WTC11 (cell line): ENCODE measurements around the gene ACO1. TPM values are rescaled to one million over a fixed set of nuclear protein-coding genes. Genes with fewer than 3 reads are reported as not detected.

Experiments
- ATAC-seq: fragments of 200-7000 bp; cut with Tn5 transposase; 2 replicates; pipeline ENCODE4 v1.10.0; 2021; ENCODE audit warnings: mild to moderate bottlenecking, moderate library complexity
- CTCF ChIA-PET: fragments of 300-600 bp; sonication (Branson Sonifier 250); formaldehyde crosslinking; loops from one replicate; lab custom pipeline; 2021; ENCODE audit warnings: antibody characterized with exemption; lab: Charles Lee
- POLR2A ChIA-PET: fragments of 350-600 bp; sonication (Branson Sonifier 250); formaldehyde crosslinking; loops from one replicate; lab custom pipeline; 2021; ENCODE audit warnings: antibody characterized with exemption; lab: Charles Lee
- DNase-seq: peaks from one replicate; pipeline ENCODE4 v3.0.0; 2021; ENCODE audit warnings: low spot score
- H3K27ac Mint-ChIP-seq: 2 replicates; pipeline ENCODE4 v1.8.0; 2021; ENCODE audit warnings: mixed read lengths
- H3K27me3 Mint-ChIP-seq: 2 replicates; pipeline ENCODE4 v1.8.0; 2021; ENCODE audit warnings: low read depth, mild to moderate bottlenecking, moderate library complexity, mixed read lengths
- H3K36me3 Mint-ChIP-seq: 2 replicates; pipeline ENCODE4 v1.8.0; 2021; ENCODE audit warnings: mixed read lengths
- H3K4me1 Mint-ChIP-seq: 2 replicates; pipeline ENCODE4 v1.8.0; 2022; ENCODE audit warnings: mixed read lengths
- H3K4me3 Mint-ChIP-seq: 2 replicates; pipeline ENCODE4 v1.8.0; 2021; ENCODE audit warnings: mild to moderate bottlenecking, moderate library complexity, mixed read lengths
- H3K9me3 Mint-ChIP-seq: 2 replicates; pipeline ENCODE4 v1.8.0; 2021; ENCODE audit warnings: mixed read lengths
- ATF1 ChIP-seq: sonication (generic); formaldehyde crosslinking; IDR thresholded peaks from 2 replicates; pipeline ENCODE4 v1.8.1; 2023; ENCODE audit warnings: mild to moderate bottlenecking, moderate library complexity, missing genetic modification reagents
- CBFB ChIP-seq: sonication (generic); formaldehyde crosslinking; IDR thresholded peaks from 2 replicates; pipeline ENCODE4 v1.8.1; 2022; ENCODE audit warnings: mild to moderate bottlenecking, low read depth, missing genetic modification reagents
- CREB1 ChIP-seq: sonication (generic); formaldehyde crosslinking; IDR thresholded peaks from 2 replicates; pipeline ENCODE4 v1.8.0; 2023; ENCODE audit warnings: mild to moderate bottlenecking, missing genetic modification reagents
- ELF4 ChIP-seq: sonication (generic); formaldehyde crosslinking; IDR thresholded peaks from 2 replicates; pipeline ENCODE4 v1.8.1; 2022; ENCODE audit warnings: low read depth, mild to moderate bottlenecking, moderate library complexity, missing genetic modification reagents
- GTF2I ChIP-seq: fragments of 250-450 bp; sonication (Bioruptor Pico); conservative IDR thresholded peaks from 2 replicates; pipeline ENCODE4 v1.4.0; 2021; ENCODE audit warnings: mild to moderate bottlenecking
- NFATC4 ChIP-seq: fragments of 250-450 bp; sonication (Bioruptor Pico); IDR thresholded peaks from 2 replicates; pipeline ENCODE4 v1.9.0; 2021; ENCODE audit warnings: mild to moderate bottlenecking
- NFE2L1 ChIP-seq: sonication (generic); formaldehyde crosslinking; IDR thresholded peaks from 2 replicates; pipeline ENCODE4 v1.8.1; 2023; ENCODE audit warnings: missing genetic modification reagents
- RELA ChIP-seq: sonication (generic); formaldehyde crosslinking; IDR thresholded peaks from 2 replicates; pipeline ENCODE4 v1.8.1; 2022; ENCODE audit warnings: missing genetic modification reagents, mild to moderate bottlenecking, borderline replicate concordance
- SMAD4 ChIP-seq: sonication (generic); formaldehyde crosslinking; IDR thresholded peaks from 2 replicates; pipeline ENCODE4 v1.8.0; 2022; ENCODE audit warnings: mild to moderate bottlenecking, missing genetic modification reagents
- SP1 ChIP-seq: sonication (generic); formaldehyde crosslinking; conservative IDR thresholded peaks from 2 replicates; pipeline ENCODE4 v1.8.1; 2022; ENCODE audit warnings: missing genetic modification reagents
- TCF7 ChIP-seq: sonication (generic); formaldehyde crosslinking; IDR thresholded peaks from 2 replicates; pipeline ENCODE4 v1.8.0; 2022; ENCODE audit warnings: mild to moderate bottlenecking, low read depth, missing genetic modification reagents, moderate library complexity
- TEAD1 ChIP-seq: sonication (generic); formaldehyde crosslinking; IDR thresholded peaks from 2 replicates; pipeline ENCODE4 v1.8.0; 2022; ENCODE audit warnings: mild to moderate bottlenecking, missing genetic modification reagents
- ZBTB21 ChIP-seq: sonication (generic); formaldehyde crosslinking; IDR thresholded peaks from 2 replicates; pipeline ENCODE4 v1.8.1; 2023; ENCODE audit warnings: mild to moderate bottlenecking, missing genetic modification reagents, borderline replicate concordance
- ZNF219 ChIP-seq: sonication (generic); formaldehyde crosslinking; IDR thresholded peaks from 2 replicates; pipeline ENCODE4 v1.8.0; 2023; ENCODE audit warnings: missing genetic modification reagents, mild to moderate bottlenecking, borderline replicate concordance
- ZNF232 ChIP-seq: sonication (generic); formaldehyde crosslinking; IDR thresholded peaks from 2 replicates; pipeline ENCODE4 v1.8.0; 2022; ENCODE audit warnings: mild to moderate bottlenecking, missing genetic modification reagents
- total RNA-seq: library from RNA; stranded (reverse); gene quantifications from 3 replicates; pipeline ENCODE4 v1.2.3, GENCODE V29; 2021
- TF ChIP-seq, protein P1 (sequence below): sonication (generic); formaldehyde crosslinking; IDR thresholded peaks from 2 replicates; pipeline ENCODE4 v1.8.1; 2023; ENCODE audit warnings: mild to moderate bottlenecking, missing genetic modification reagents, moderate library complexity
- TF ChIP-seq, protein P2 (sequence below): sonication (generic); formaldehyde crosslinking; IDR thresholded peaks from 2 replicates; pipeline ENCODE4 v1.8.1; 2022; ENCODE audit warnings: low read depth, mild to moderate bottlenecking, moderate library complexity, missing genetic modification reagents, borderline replicate concordance
- TF ChIP-seq, protein P3 (sequence below): fragments of 250-450 bp; sonication (Bioruptor Pico); IDR thresholded peaks from 2 replicates; pipeline ENCODE4 v1.9.0; 2021; ENCODE audit warnings: mild to moderate bottlenecking
- TF ChIP-seq, protein P4 (sequence below): sonication (generic); formaldehyde crosslinking; IDR thresholded peaks from 2 replicates; pipeline ENCODE4 v1.8.0; 2023; ENCODE audit warnings: mild to moderate bottlenecking, missing genetic modification reagents
- TF ChIP-seq, protein P5 (sequence below): sonication (generic); formaldehyde crosslinking; IDR thresholded peaks from 2 replicates; pipeline ENCODE4 v1.8.0; 2022; ENCODE audit warnings: mild to moderate bottlenecking, missing genetic modification reagents
- TF ChIP-seq, protein P6 (sequence below): sonication (generic); formaldehyde crosslinking; IDR thresholded peaks from 2 replicates; pipeline ENCODE4 v1.8.1; 2023; ENCODE audit warnings: mild to moderate bottlenecking, missing genetic modification reagents, moderate library complexity
- TF ChIP-seq, protein P7 (sequence below): sonication (generic); formaldehyde crosslinking; IDR thresholded peaks from 2 replicates; pipeline ENCODE4 v1.8.1; 2023; ENCODE audit warnings: mild to moderate bottlenecking, missing genetic modification reagents
- TF ChIP-seq, protein P8 (sequence below): sonication (generic); formaldehyde crosslinking; conservative IDR thresholded peaks from 2 replicates; pipeline ENCODE4 v1.8.1; 2022; ENCODE audit warnings: mild to moderate bottlenecking, missing genetic modification reagents
- TF ChIP-seq, protein P9 (sequence below): sonication (generic); formaldehyde crosslinking; IDR thresholded peaks from 2 replicates; pipeline ENCODE4 v1.8.1; 2023; ENCODE audit warnings: mild to moderate bottlenecking, moderate library complexity, missing genetic modification reagents

ACO1 gene
- total RNA-seq, 1 experiment from 2014 or later: 40.2 TPM

DNA sequence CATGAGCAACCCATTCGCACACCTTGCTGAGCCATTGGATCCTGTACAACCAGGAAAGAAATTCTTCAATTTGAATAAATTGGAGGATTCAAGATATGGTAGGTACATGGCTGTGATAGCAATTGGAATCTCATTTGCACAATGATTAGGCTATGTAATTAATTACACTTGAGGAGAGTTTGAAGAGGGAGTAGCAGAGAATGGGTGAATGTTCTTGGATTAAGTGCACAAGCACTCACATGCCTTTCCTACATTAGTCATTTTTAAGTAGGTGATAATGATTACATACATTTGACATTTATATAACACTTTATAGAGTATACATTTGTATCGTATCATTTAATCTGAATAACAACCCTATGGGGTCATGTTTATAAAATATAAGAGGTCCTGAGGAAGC lies 21.1 kb downstream of the ACO1 start:
- CTCF ChIA-PET: no interaction called here

DNA sequence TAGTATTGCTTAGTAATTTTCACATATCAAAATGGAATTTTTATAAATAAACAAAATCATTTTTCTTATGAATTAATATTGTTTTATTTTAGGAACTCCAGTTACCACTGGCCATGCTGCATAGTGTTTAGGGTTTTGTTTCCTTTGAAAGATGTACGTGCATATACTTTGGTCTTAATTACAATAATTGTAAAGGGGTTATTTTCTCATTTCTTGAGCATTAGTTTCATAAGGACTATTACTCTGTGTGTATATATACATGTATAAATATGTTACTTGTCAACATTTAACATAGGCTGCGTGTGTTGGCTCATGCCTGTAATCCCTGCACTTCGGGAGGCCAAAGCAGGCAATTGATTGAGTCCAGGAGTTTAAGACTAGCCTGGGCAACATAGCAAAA lies 21.6 kb downstream of the ACO1 start:
- no peaks in the 10 kb centered on the region for H3K27me3 Mint-ChIP-seq
- no peak for ATAC-seq
- DNase-seq: no peak
- peaks cover 4% of the 10 kb centered on the region for H3K4me1 Mint-ChIP-seq
- peaks cover 4% of the 10 kb centered on the region for H3K9me3 Mint-ChIP-seq
- no peak overlapping the region for H3K4me3 Mint-ChIP-seq
- no peak overlapping the region for H3K27ac Mint-ChIP-seq
- POLR2A ChIA-PET: no interaction called here
- peaks cover 38% of the 10 kb centered on the region for H3K36me3 Mint-ChIP-seq
- CTCF ChIA-PET: no interaction called here
- TF ChIP-seq, protein P1, sequence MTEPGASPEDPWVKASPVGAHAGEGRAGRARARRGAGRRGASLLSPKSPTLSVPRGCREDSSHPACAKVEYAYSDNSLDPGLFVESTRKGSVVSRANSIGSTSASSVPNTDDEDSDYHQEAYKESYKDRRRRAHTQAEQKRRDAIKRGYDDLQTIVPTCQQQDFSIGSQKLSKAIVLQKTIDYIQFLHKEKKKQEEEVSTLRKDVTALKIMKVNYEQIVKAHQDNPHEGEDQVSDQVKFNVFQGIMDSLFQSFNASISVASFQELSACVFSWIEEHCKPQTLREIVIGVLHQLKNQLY (CRISPR knock-in tag): no peak
- TF ChIP-seq NFATC4 (CRISPR knock-in tag) (no peak), SMAD4 (CRISPR knock-in tag) (no peak), CREB1 (no peak), ELF4 (CRISPR knock-in tag) (no peak), ATF1 (no peak), SP1 (CRISPR knock-in tag) (no peak), TEAD1 (CRISPR knock-in tag) (no peak), TCF7 (CRISPR knock-in tag) (no peak)
- TF ChIP-seq, protein P2, sequence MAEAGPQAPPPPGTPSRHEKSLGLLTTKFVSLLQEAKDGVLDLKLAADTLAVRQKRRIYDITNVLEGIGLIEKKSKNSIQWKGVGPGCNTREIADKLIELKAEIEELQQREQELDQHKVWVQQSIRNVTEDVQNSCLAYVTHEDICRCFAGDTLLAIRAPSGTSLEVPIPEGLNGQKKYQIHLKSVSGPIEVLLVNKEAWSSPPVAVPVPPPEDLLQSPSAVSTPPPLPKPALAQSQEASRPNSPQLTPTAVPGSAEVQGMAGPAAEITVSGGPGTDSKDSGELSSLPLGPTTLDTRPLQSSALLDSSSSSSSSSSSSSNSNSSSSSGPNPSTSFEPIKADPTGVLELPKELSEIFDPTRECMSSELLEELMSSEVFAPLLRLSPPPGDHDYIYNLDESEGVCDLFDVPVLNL (CRISPR knock-in tag): no peak
- TF ChIP-seq, protein P3, sequence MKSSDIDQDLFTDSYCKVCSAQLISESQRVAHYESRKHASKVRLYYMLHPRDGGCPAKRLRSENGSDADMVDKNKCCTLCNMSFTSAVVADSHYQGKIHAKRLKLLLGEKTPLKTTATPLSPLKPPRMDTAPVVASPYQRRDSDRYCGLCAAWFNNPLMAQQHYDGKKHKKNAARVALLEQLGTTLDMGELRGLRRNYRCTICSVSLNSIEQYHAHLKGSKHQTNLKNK: no peak

More for the DNA sequence above, 21.1 kb downstream of the ACO1 start:
- Mint-ChIP-seq H3K9me3 (peaks cover 4% of the 10 kb centered on the region), H3K27ac (no peak overlapping the region), H3K36me3 (peaks cover 38% of the 10 kb centered on the region), H3K4me1 (peaks cover 8% of the 10 kb centered on the region), H3K27me3 (no peaks in the 10 kb centered on the region), H3K4me3 (no peak overlapping the region)
- DNase-seq: no peak
- POLR2A ChIA-PET: no interaction called here
- ATAC-seq: no peak
- TF ChIP-seq, protein P4, sequence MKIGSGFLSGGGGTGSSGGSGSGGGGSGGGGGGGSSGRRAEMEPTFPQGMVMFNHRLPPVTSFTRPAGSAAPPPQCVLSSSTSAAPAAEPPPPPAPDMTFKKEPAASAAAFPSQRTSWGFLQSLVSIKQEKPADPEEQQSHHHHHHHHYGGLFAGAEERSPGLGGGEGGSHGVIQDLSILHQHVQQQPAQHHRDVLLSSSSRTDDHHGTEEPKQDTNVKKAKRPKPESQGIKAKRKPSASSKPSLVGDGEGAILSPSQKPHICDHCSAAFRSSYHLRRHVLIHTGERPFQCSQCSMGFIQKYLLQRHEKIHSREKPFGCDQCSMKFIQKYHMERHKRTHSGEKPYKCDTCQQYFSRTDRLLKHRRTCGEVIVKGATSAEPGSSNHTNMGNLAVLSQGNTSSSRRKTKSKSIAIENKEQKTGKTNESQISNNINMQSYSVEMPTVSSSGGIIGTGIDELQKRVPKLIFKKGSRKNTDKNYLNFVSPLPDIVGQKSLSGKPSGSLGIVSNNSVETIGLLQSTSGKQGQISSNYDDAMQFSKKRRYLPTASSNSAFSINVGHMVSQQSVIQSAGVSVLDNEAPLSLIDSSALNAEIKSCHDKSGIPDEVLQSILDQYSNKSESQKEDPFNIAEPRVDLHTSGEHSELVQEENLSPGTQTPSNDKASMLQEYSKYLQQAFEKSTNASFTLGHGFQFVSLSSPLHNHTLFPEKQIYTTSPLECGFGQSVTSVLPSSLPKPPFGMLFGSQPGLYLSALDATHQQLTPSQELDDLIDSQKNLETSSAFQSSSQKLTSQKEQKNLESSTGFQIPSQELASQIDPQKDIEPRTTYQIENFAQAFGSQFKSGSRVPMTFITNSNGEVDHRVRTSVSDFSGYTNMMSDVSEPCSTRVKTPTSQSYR (CRISPR knock-in tag): no peak
- TF ChIP-seq ZNF232 (CRISPR knock-in tag) (no peak), SP1 (CRISPR knock-in tag) (no peak), NFE2L1 (CRISPR knock-in tag) (no peak), ZNF219 (CRISPR knock-in tag) (no peak), GTF2I (CRISPR knock-in tag) (no peak), CBFB (CRISPR knock-in tag) (no peak), RELA (CRISPR knock-in tag) (no peak), ZBTB21 (no peak), ELF4 (CRISPR knock-in tag) (no peak)
- TF ChIP-seq, protein P5, sequence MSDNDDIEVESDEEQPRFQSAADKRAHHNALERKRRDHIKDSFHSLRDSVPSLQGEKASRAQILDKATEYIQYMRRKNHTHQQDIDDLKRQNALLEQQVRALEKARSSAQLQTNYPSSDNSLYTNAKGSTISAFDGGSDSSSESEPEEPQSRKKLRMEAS (CRISPR knock-in tag): no peak
- TF ChIP-seq, protein P6, sequence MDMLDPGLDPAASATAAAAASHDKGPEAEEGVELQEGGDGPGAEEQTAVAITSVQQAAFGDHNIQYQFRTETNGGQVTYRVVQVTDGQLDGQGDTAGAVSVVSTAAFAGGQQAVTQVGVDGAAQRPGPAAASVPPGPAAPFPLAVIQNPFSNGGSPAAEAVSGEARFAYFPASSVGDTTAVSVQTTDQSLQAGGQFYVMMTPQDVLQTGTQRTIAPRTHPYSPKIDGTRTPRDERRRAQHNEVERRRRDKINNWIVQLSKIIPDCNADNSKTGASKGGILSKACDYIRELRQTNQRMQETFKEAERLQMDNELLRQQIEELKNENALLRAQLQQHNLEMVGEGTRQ (CRISPR knock-in tag): no peak
- TF ChIP-seq, protein P7, sequence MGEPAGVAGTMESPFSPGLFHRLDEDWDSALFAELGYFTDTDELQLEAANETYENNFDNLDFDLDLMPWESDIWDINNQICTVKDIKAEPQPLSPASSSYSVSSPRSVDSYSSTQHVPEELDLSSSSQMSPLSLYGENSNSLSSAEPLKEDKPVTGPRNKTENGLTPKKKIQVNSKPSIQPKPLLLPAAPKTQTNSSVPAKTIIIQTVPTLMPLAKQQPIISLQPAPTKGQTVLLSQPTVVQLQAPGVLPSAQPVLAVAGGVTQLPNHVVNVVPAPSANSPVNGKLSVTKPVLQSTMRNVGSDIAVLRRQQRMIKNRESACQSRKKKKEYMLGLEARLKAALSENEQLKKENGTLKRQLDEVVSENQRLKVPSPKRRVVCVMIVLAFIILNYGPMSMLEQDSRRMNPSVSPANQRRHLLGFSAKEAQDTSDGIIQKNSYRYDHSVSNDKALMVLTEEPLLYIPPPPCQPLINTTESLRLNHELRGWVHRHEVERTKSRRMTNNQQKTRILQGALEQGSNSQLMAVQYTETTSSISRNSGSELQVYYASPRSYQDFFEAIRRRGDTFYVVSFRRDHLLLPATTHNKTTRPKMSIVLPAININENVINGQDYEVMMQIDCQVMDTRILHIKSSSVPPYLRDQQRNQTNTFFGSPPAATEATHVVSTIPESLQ (CRISPR knock-in tag): no peak
- TF ChIP-seq, protein P8, sequence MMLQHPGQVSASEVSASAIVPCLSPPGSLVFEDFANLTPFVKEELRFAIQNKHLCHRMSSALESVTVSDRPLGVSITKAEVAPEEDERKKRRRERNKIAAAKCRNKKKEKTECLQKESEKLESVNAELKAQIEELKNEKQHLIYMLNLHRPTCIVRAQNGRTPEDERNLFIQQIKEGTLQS: no peak
- TF ChIP-seq, protein P9, sequence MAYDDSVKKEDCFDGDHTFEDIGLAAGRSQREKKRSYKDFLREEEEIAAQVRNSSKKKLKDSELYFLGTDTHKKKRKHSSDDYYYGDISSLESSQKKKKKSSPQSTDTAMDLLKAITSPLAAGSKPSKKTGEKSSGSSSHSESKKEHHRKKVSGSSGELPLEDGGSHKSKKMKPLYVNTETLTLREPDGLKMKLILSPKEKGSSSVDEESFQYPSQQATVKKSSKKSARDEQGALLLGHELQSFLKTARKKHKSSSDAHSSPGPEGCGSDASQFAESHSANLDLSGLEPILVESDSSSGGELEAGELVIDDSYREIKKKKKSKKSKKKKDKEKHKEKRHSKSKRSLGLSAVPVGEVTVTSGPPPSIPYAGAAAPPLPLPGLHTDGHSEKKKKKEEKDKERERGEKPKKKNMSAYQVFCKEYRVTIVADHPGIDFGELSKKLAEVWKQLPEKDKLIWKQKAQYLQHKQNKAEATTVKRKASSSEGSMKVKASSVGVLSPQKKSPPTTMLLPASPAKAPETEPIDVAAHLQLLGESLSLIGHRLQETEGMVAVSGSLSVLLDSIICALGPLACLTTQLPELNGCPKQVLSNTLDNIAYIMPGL (CRISPR knock-in tag): no peak
- TF ChIP-seq, protein P3: no peak
